Stimulated activated CD8-positive, alpha-beta memory T cell treated with anti-CD3 and anti-CD28 coated beads, Interleukin-15, amount 100 ng/mL, for 1 hour (primary cell): ENCODE results near the gene WFIKKN2.
"Not testable (repeated sequence)": the region's sequence is repeated elsewhere in the genome, so short reads cannot be mapped to it uniquely, and the experiment has no call there.

Experiments
- DNase-seq: peaks from one replicate; pipeline ENCODE4 v3.0.0-alpha.2; 2020; ENCODE audit warnings: low read depth

The WFIKKN2 gene

GRCh38 chr17:50877042-50877441 lies 41.7 kb downstream of the WFIKKN2 start:
- not testable (repeated sequence) for DNase-seq

- no peak for DNase-seq
These were observed 42.5 kb downstream of the WFIKKN2 start for GRCh38 chr17:50877838-50878237.

- no peak for DNase-seq
These were observed 43.7 kb downstream of the WFIKKN2 start for GRCh38 chr17:50879086-50879485.

GRCh38 chr17:50881182-50881581 lies 45.8 kb downstream of the WFIKKN2 start:
- no peak for DNase-seq

- DNase-seq: no peak
These were observed 47.5 kb downstream of the WFIKKN2 start for GRCh38 chr17:50882851-50883250.

GRCh38 chr17:50883850-50884438 lies 48.6 kb downstream of the WFIKKN2 start:
- no peak for DNase-seq

- DNase-seq: no peak
These were observed 49.3 kb downstream of the WFIKKN2 start for GRCh38 chr17:50884439-50885311.

- no peak for DNase-seq
These were observed 52.4 kb downstream of the WFIKKN2 start for GRCh38 chr17:50887705-50888245.

GRCh38 chr17:50889528-50890118 lies 54.2 kb downstream of the WFIKKN2 start:
- no peak for DNase-seq

GRCh38 chr17:50890675-50891516 lies 55.5 kb downstream of the WFIKKN2 start:
- DNase-seq: no peak

- DNase-seq: no peak
These were observed 56.2 kb downstream of the WFIKKN2 start for GRCh38 chr17:50891577-50891989.
